GM13977 (cell line): ENCODE measurements around the gene PSMA2.

ENCODE experiments used
- DNase-seq: peaks from one replicate; pipeline ENCODE4 v3.0.0; 2012; ENCODE audit warnings: low spot score
- in situ Hi-C: fragments of 300-500 bp; cut with MboI; formaldehyde crosslinking; loops from one replicate; pipeline ENCODE4 v1.12.0; 2022; ENCODE audit warnings: low sequenced_read_pairs, low pct_unique_long_range_greater_than_20kb, mixed read lengths, inconsistent platforms; ENCODE audit not compliant: unreplicated experiment
- TF ChIP-seq, protein P1 (sequence below): IDR thresholded peaks from 2 replicates; pipeline ENCODE4 v1.5.1; 2012; ENCODE audit warnings: mild to moderate bottlenecking, control low read depth; ENCODE audit not compliant: insufficient read depth; ENCODE audit errors: extremely low read depth, missing control alignments

PSMA2 gene

DNA sequence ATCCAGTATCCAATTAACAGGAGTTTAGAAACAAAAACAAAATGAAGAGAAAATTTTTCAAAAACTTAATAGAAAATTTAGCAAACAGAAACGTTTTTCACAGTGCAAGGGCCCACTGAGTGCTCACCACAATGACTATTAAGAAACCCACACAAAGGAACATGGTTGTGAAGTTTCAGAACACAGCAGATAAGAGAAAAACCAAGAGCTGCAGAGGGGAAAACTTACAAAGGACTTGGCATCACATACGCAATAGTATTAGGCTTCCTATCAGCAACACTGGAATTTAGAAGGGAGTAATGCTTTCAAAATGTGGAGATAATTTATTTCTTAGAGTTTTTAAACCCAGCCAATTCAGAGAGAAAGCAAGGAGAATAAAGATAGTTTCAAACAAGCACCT is 18.4 kb downstream of the PSMA2 start:
- in situ Hi-C loops: no loop called here
- peak; percentile 20 for DNase-seq
- TF ChIP-seq, protein P1, sequence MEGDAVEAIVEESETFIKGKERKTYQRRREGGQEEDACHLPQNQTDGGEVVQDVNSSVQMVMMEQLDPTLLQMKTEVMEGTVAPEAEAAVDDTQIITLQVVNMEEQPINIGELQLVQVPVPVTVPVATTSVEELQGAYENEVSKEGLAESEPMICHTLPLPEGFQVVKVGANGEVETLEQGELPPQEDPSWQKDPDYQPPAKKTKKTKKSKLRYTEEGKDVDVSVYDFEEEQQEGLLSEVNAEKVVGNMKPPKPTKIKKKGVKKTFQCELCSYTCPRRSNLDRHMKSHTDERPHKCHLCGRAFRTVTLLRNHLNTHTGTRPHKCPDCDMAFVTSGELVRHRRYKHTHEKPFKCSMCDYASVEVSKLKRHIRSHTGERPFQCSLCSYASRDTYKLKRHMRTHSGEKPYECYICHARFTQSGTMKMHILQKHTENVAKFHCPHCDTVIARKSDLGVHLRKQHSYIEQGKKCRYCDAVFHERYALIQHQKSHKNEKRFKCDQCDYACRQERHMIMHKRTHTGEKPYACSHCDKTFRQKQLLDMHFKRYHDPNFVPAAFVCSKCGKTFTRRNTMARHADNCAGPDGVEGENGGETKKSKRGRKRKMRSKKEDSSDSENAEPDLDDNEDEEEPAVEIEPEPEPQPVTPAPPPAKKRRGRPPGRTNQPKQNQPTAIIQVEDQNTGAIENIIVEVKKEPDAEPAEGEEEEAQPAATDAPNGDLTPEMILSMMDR: no peak

DNA sequence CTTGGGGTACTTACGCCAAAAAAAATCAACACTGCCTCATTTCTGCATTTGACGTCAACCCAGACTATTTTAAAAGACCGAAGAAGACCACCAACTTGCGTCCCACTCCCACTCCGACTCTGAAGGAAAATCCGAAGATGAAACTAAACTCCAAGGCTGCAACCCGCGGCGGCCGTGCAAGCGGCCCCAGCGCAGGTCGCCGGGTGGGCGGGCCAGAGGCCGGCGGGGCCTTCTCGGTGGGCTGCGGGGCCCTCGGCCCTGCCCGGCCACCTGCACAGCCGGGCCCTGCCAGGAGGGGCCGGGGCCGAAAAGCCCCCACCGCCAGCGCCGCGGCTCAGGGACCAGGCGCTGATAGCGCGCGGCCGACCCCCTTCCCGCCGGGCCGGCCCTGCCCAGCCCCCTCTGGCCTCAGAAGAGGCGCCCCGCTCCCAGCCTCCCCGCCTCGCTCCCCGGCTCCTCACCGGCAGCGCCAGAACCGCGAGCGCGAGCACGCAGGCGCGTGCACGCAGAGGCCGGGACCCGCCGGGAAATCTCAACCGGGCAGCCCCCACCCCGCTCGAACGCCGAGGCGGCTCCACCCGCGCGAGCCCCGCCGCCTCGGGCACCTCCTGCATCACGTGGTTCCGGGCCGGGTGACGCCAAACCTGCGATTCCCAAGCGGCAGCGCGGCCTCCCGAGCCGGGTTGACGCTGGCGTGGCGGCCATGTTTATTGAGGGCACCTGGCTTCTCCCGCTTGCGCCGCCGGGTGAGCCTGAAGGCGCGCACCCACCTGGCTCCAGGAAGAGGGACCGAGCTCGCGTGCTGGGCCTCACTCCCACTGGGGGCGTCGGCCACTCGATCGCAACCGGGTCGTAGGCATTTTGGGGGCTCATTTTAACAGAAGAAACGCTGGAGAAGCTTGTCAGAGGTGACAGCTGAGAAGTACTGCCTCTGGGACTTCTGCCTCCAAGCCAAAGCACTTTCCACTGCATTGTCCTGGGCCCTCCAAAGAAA is 20.2 kb downstream of the PSMA2 start, which contains the start of gene C7orf25:
Gene C7orf25, minus strand, starts transcription at position 617 of the 994 bp plus-strand sequence. CDS start 1,170 bp downstream, outside the sequence.
- in situ Hi-C loops: no loop called here
- TF ChIP-seq, protein P1: no peak
- DNase-seq: peak; percentile 95

DNA sequence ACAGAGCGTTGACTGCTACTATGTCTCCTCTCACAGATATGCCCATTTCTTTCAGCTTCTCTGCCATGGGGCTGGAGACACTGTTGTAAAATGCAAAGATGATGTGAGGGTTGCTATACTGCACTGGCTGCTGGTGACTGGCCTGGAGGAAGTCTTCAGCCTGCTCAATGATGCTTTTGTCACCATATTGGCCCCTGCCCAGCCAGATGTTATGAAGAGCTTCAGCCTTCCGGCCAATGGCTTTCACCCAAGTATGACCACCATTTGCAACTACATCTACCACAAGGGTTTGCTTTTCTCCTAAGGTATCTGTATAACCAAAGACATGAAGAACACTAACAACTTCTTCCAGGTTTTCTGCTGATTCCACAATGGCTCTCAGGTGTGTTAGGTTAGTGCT is 21.7 kb downstream of the PSMA2 start:
- TF ChIP-seq, protein P1: no peak
- no peak for DNase-seq
- in situ Hi-C loops: no loop called here

DNA sequence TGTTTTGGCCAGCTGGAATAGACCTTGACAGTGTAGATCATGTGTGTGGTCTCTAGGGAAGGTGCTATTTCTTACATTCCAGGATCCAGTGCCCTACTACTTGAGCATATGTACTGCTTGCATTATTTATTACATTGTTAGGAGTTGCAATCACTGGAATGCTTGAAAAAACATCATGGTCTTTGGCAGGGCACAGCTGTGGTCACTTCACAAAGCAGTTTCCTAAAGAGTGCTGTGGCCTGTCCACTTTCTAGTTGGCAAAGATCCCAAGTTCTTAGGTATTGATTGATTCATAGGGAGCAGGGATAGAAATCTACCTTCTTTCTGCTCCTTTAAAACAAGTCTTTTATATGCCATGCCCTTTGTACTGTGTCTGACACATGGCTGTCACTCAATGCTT is 24.7 kb downstream of the PSMA2 start:
- DNase-seq: no peak
- in situ Hi-C loops: no loop called here
- TF ChIP-seq, protein P1: no peak

DNA sequence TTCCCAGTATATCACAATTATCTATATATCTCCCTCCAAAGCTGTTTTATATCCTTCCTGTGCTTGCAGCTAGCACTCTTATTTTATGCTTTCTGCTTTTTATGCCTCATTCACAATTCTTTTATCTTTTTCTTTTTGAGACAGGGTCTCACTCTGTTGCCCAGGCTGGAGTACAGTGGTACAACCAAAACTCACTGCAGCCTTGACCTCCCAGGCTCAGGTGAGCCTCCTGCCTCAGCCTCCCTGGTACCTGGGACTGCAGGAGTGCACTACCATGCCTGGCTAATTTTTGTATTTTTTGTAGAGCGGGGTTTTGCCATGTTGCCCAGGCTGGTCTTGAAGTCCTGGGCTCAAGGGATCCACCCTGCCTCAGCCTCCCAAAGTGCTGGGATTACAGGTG is 25.8 kb downstream of the PSMA2 start:
- in situ Hi-C loops: no loop called here
- TF ChIP-seq, protein P1: no peak

DNA sequence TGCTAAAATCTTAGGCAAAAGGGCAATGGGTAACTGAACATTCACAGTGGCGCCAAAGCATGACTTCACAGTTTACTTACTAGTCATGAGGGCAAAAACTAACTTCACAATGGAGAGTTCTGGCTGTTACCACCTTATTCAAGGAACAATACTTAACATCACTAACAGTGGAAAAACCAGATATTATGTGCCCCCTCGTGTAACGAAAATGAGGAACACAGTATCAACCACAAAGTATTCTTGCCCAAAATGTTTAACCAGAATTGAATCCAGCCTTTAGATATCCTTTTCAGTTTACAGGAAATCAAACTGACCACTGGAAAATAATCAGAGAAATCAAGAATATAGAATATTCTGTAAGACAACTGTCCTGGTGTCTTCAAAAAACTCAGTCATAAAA is 29.6 kb downstream of the PSMA2 start:
- DNase-seq: no peak
- in situ Hi-C loops: no loop called here
- TF ChIP-seq, protein P1: no peak

More for the DNA sequence above, 25.8 kb downstream of the PSMA2 start:
- no peak for DNase-seq
